AML-193 (cell line): ENCODE measurements around the gene APOBEC4.
A peak's percentile ranks its signal among the peaks of the same experiment; 100 is the strongest.

ENCODE experiments used
- DNase-seq, 2 experiments: peaks; one replicate each; lab custom pipeline; 2025; lab: John Stamatoyannopoulos, UW

The APOBEC4 gene

DNA sequence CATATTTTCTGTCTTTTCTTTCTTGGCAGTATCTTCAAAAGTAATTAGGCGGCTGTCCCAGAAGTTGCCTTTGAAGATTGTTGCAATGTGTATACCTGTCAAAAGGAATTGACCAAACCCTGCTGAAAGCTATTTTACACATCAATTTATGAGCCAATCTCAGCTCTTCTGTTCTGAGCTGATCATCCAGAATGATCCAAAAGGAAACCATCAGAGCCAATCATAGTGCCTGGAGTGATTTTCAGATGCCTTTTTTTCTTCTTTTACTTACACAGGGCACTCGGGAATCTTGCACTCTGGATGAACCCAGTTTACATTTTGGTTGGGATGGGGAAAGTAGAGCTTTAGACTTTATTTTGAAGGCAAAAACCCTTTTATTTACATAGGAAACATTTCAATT, 21.8 kb upstream of the APOBEC4 start:
- no peak for DNase-seq

DNA sequence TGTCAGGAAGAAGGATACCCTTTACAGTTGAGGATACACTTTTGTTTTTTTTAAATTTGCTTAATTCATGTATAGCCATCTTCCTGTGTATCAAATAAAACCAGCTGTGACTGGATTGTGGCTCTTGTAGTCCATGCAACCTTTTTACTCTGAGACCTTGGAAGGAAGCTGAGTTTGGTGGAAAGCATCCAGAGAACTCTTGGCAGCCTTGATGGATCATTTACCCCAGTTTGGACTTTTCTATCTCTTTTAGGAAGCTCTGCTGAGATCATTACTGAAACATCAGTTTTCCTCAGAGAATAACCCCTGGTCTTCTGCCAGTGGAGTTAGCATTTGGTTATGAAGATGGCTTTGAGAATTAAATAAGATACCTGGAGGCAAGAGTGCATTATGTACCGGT, 21.2 kb upstream of the APOBEC4 start:
- no peak for DNase-seq

DNA sequence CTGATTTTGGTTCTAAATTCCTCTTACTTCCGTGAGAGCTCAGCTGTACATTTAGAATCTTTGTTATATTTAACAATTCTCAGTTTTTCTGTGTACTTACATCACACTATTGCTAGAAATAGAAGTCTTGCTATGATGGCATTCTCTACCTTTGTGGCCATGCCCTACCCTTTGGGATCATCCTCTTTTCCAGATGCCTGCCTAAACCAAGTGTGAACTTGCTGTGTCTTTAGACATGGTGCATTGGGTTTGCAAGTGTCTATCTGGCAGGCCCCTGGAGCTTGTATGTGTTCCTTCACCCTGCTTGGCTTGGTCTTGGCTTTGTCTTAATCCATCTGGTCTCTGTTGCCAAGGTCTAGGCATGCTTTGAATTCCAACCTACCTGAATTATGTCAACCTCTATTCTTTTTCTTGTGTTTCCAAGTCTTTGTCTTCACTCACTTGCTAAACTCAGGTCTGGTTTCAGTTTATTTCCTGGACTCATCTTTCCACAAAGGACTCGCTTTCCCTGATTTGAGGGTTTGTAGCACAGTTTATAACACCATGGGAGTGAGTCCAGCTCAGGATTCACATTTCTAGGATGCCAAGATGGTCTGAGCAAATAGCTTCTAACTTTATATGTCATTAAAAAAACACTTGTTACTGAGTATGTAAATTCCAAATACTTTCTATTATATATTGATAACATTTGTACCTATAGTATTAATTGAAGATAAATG, 20.6 kb upstream of the APOBEC4 start:
- DNase-seq: no peak

DNA sequence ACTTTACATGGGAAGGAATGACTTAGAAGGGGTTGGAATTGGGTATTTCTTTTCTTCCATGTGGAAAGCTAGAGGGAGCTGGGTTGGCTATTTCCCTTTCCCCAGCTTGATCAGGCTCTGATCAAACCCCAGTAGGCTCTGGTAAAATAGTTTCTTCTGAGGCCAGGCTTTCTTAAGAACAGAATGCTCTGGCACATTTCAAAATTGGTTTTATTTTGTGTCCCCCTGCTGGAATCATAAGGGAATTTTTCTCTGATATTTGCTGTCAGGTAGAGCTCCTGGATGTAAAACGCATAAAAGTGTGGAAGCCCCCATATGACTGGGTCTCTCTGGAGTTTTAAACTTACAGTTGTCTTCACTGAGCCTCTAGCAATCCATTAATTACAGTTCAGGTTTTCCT, 17.1 kb upstream of the APOBEC4 start:
- no peak for DNase-seq

DNA sequence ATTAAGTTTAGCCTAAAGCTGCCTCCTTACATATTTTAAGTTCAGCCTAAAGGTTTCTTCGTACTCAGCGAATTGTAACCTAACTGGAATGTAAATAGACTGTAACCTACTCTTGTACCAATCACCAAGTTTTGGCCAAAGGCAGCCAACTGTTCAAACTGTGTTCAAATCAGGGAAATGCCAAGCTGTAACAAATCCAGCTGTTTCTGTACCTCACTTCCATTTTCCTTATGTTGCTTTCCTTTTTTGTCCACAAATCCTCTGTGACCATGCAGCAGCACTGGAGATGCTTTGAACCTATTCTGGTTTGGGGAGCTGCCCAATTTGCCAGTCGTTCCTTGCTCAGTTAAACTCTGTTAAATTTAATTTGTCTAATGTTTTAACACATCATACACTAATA, 3.2 kb upstream of the APOBEC4 start:
- no peak for DNase-seq

DNA sequence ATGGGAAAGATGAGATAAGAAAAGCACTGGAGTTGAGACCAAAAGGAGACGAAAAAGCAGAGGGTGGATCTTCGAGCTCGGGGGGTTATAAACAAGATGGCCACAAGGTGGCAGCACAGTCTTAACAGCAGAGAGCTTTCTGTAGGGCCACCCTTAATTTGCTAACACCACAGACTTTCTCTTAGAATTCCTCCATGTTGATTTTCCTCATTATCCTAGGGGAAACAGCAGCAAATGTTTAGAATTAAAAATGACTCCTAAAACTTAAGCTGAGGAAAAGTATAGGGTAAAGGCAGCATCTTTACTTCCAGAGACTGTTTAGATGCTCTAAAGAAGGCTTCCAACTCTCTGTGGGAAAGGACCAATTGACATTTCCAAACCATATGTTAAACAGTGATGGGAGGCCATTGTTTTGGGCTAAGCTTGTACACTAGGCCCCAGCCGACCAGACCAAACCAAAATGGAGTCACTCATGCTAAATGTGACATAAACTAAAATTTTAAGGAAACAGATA, 2.5 kb upstream of the APOBEC4 start:
- peak; percentile 70 to 72 for DNase-seq

DNA sequence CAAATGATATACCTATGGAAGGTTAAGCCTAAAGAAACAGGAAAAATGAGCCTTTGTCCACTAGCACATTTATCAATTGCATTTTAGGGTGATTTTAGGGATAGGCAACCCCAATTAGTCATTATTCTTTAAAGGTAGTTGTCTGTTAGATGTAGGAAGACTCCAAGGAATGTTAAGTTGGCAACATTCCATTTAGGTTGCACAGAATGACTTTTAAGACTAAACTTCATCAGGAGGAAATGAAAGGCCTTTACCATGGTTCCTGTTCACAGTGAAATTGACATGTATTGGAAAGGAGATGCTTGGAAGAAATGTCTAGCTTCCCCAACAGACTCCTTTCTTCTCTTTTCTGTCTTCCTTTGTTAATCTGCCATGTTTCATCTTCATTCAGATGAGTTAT, 1.6 kb upstream of the APOBEC4 start:
- no peak for DNase-seq

DNA sequence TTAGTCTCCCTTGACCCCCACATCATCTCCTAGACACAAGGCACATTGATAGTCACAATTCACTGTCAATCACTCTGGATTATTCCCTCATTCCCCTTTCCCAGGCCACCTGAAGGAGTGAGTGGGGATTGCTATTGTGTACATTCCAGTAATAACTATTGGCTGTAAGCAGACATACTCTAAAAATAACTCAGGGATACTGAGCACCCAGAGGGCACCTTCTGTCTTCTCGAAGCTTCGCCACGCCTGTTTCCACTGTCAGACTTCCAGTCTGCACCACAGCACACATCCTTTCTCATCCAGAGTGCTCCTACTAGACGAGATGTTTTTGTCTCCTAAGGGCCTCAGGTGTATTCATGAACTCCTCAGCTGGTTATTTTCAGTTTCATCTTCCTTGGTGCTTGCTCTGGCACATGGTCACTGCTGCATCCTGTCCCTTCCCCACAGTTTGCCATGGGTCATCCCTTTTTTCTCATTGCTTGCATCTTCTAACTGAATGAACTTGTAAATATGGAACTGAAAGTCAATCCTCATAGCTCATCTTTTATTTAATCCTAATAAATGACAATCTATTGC, 848 bp upstream of the APOBEC4 start:
- no peak for DNase-seq

DNA sequence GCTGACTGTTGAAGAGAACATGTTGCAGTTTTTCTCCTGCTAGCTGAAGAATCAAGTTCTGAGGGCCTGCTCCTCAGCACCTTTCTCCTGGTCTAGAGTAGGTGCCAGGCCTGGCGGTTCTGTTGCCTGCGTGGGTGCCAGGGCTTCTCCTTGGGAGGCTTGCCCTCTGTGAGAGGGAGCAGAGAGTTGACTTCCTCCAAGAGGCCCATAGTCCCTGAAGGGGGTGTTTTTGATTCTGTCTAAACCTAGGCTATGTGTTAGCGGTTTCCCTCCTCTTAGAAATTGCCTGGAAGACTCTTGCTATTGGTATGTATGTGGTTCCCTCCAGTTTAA, 312 bp upstream of the APOBEC4 start:
- DNase-seq: no peak

DNA sequence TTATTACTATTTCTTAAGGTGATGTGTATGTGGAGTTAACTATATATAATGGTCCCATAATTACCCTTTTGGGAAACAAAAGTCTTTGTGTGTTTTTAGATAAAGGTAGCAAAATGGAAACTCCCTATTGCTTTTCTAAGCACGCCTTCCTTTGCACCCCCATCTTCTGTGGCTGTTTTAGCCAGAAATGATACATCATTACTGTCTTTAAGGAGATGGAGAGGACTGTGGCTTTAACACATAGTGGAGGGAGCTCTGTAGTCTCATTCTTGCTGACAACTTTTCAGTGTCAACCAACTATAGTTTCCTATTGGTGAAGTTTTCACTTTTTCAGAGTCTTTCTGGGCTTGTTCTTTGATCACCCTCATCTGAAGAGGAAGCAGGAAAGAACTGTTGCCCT, 1.0 kb downstream of the APOBEC4 start:
- DNase-seq: no peak

DNA sequence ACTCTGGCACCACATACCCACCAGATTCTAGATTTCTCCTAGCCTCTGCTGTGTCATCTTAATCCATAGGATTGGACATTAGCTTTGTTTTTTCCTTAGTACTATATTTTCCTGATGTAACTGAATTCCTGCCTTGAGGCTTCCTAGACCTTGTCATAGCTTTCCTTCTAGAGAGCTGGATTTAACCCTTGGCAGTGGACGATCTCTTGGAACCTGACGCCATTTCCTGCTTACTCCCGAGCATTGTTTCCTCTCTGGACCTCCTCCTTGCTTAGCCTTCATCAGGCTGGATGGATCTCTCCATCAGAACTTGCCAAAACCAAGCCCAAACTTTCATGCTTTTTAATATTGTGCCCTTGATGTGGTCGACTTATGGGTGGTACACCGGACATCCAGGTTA, 1.5 kb downstream of the APOBEC4 start:
- no peak for DNase-seq

DNA sequence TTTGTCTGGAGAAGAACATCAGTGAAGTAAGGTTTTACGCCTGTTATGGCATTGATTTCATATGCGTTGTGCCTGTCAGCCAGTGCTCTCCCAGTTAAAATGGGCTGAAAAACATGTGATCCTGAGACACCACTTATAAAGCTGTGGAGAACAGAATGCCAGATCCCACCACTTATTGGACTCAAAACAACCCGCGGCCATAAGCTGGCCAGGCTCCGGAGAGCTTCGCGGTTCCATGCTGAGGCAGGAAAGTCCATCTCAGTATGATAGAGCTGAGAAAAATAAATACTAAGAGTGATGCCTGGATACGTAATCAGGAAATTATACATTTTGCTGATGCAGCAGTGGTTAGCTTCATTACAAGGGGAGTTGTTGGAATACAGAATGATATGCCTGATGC, 5.1 kb downstream of the APOBEC4 start:
- no peak for DNase-seq

DNA sequence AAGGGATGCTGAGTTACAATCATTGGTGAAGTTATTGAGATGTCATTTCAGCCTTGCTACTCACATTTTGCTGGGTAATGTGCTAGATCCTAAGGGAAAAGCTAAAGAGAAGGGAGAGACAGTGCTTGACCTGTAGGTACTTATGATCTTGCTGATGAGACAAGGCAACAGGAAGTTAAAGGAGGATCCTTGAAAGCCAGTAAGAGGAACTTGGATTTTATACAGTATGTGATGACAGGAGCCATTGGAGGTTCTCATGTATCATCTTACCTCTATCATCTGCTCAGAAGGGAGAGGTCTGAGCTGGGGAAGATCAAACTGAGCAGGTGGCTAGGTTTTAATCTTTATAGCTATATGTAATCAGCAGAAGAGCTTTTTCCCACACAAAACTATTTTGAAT, 6.3 kb downstream of the APOBEC4 start:
- peak; percentile 23 to 50 for DNase-seq

DNA sequence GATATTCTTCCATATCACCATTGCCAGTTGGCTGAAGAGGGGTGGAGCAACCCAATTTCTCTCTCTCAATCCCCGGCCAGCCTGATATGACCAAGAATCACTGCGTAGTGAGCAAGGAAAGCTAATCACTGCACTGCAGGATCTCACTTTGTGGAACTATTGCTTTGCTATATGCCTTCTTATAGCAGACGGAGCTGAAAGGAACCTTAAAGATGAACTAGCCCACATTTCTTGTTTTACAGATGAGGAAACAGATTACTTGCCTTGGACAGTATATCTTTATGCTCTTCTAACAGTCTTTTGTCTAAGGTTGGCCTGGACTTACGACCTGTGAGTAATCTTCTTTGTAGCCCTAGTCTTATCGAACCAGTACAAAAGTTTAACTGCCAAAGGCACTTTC, 7.6 kb downstream of the APOBEC4 start:
- no peak for DNase-seq

DNA sequence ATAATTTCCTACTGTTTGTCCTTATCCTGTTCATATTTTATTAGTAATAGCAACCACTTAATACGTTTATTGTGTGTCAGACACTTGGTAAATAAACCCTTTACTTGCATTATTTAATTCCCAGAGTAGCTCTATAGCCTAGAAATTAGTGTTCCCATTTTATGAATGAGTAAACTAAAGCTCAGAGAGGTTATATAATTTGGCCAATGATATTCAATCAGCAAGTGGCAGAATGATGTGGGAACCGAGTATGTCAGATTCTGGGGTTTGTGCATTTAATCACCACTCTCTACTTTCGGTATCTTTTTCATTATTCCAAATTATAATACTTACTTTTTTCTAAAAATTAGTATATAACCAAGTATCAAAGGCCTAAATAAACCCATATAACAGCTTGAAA, 10.9 kb downstream of the APOBEC4 start:
- no peak for DNase-seq

DNA sequence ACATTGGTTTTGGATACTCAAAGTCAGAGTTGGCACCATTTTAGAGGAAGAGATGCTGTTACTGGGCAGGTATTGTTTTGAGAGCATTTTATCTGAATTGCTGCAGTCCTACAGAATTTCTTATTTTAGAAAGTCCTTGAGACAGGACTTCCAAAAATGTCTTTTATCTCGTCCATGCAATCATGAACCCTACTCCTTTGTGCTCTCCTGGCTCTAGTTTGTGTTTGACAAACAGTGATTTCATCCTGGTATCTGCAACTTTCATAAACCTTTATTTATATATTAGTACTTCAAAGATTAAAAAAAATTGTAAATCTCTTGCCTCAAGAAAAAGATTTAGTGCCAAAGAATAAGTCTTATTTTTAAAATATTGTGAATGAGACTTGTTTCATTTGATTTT, 12.9 kb downstream of the APOBEC4 start:
- no peak for DNase-seq

DNA sequence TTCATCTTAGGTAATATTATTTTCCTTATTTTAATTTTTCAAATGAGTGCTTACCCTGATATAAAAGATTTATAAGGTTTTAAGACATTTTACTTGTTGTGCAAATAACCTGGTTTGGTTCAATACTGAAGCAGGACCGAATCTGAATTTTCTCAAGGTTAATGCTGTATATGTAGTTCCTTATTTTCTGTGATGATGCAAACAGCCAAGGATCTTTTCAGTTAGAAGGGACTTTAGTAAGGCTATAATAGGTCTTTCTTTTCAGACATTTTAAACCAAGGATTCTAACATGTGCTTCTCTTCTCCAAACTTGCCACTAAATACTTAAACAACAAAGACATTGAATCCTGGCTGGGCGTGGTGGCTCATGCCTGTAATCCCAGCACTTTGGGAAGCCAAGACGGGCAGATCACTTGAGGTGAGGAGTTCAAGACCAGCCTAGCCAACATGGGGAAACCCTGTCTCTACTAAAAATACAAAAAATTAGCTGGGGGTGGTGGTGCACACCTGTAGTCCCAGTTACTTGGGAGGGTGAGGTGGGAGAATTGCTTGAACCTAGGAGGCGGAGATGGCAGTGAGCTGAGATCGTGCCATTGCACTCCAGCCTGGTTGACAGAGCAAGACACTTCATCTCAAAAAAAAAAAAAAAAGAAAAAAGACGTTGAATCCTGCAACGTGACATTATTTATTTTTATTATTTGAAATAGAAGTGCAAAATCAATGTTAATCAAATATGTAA, 14.3 kb downstream of the APOBEC4 start:
- peak; percentile 67 to 74 for DNase-seq

DNA sequence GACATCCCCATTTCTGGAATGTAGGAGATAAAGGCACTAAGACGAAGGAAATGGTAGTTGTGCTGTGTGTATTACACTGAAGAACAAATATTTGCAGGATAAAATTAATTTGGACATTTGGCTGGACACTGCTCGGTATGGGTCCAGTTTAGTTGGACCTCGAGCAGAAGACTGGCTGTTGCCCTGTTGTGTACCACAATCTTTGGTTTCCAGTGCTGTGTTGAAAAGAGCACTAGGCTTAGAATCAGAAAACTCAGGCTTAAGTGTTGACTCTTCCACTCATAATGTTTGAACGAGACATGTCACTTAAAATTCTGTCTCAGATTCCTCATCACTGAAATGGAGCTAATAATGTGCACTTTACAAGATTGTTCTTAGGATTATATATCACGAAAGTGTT, 16.3 kb downstream of the APOBEC4 start:
- no peak for DNase-seq

DNA sequence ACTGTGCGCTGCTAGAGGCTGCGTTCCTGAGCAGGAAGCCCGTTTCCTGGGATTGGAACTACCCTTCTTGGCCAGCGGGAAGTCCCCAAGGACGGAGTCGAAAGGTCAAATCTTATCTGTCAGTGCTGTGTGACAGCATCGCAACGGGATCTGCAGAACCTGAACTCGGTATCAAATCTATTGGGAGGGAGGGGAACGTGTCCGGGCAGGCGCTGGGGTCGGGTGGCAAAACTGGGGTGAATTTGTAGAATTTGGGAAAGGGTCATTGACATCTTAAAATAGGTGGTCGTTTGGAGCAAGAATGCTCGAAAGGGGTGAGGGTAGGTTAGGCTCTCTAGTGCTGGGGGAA, 16.8 kb downstream of the APOBEC4 start:
- no peak for DNase-seq

DNA sequence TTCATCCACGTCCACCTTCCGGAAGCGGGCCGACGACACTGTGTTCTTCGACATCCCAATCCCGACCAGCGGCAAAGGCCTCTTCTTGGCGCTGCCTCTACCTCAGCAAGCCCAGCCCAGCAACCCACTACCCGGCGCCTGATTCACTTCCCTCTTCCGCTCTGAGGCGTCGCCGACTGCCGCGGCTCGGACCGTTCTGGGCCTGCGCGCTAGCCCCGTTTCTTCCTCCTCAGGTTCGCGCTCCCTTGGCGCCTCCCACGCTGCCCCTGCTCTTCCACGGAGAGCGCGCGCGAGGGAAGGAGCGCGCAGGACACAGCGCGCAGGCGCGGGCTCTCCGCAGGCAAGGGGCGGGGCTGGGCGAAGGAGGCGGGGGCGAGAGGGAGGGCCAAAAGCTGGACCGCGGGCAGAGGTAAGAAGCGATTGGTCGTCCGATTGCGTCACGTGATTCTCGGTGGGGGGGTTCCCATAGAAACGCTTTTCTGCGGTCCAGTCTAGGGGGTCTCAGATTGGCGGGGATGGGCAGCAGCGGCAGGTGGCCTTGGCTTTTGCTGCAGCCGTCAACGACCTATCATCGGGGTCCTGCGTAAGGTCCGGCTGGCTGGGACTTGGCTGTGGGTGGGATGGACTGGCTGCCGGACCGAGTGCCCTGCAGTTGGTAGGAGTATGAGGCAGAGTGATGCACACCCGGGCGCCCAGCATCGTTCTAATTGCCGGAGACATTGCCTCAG, 17.3 kb downstream of the APOBEC4 start, which contains the start of gene ARPC5:
Gene ARPC5, minus strand, starts transcription at position 178 of the 728 bp plus-strand sequence. Its CDS starts 124 bp downstream, at position 54.
- peak; percentile 93 for DNase-seq

DNA sequence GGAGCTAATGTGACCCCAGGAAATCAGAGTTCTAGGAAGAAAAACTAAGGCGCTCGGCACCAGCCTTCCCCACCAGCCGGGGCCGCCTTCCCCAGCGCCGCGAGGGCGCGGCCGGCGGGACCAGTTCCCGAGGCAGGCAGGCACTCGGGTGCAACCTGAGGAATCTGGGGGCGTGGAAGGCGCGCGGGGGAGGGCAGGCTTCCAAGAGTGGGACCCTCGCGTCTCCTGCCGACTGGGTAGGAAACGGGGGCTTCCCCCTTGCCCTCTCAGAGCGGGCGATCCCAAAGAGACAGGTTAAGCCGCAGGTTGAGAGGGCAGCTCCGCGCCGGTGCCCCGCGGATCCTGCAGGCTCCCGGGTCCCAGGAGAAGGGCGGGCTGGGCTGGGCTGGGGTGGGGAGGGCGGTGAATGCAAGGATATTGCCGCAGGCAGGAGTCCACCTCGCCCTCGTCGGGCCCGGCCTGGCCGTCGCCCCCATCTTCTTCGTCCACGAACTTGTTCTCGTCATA, 18.0 kb downstream of the APOBEC4 start:
- no peak for DNase-seq

DNA sequence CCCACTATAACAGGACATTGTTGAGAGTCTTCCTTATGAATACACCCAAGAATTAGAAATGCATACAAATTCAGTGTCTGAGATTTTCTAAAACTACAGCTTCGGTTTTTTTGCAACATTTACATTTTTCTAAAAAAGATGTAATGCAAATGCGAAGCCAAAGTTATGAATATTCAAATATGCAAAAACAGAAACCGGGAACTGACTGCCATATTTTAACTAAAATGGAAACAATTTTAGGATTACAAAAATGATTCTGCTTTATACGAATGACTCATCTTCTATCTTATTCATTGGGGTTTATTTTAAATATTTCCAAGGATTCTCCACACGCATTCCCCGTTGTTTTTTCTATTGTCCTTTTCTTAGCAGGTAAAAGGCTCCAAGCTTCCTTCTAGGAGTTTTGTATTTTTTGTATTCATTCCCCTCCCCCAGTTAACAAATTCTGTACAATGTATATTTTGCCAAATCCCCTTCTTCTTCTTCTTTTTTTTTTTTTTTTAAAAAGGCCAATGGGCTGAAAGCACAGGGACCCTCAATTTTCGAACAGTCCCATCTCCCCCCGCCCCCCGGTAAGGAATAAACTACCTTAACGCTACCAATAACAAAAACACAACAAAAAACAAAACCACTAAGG, 18.6 kb downstream of the APOBEC4 start:
- no peak for DNase-seq
